Fibroblast of skin of right biceps (primary cell): ENCODE data around the gene OAS3.

Experiments
- DNase-seq: peaks from one replicate; pipeline ENCODE4 v3.0.0-alpha.2; 2013

The OAS3 gene

GRCh38 chr12:112962561-112962960, 24.3 kb downstream of the OAS3 start:
- no peak for DNase-seq

- no peak for DNase-seq
These were observed 25.1 kb downstream of the OAS3 start for GRCh38 chr12:112963227-112963861.

GRCh38 chr12:112964067-112964670, 25.9 kb downstream of the OAS3 start:
- no peak for DNase-seq

- no peak for DNase-seq
These were observed 26.6 kb downstream of the OAS3 start for GRCh38 chr12:112964915-112965314.

GRCh38 chr12:112965643-112966042, 27.4 kb downstream of the OAS3 start:
- no peak for DNase-seq

GRCh38 chr12:112967306-112967705, 29.0 kb downstream of the OAS3 start:
- no peak for DNase-seq

- DNase-seq = no peak
These were observed 29.6 kb downstream of the OAS3 start for GRCh38 chr12:112967858-112968257.

GRCh38 chr12:112969547-112970306, 31.5 kb downstream of the OAS3 start:
- no peak for DNase-seq

- no peak for DNase-seq
These were observed 32.1 kb downstream of the OAS3 start for GRCh38 chr12:112970391-112970790.

GRCh38 chr12:112971248-112971647, 33.0 kb downstream of the OAS3 start:
- DNase-seq = peak; percentile 32

GRCh38 chr12:112973011-112973735, 34.9 kb downstream of the OAS3 start:
- DNase-seq = peak; percentile 63

- DNase-seq = no peak
These were observed 35.6 kb downstream of the OAS3 start for GRCh38 chr12:112973818-112974231.

- no peak for DNase-seq
These were observed 36.6 kb downstream of the OAS3 start for GRCh38 chr12:112974904-112975303.

- DNase-seq = no peak
These were observed 38.9 kb downstream of the OAS3 start for GRCh38 chr12:112977139-112977538.

- DNase-seq = no peak
These were observed 39.4 kb downstream of the OAS3 start for GRCh38 chr12:112977641-112978040.

- peak; percentile 36 for DNase-seq
These were observed 40.1 kb downstream of the OAS3 start, which contains the start of gene OAS2 for GRCh38 chr12:112978163-112979040. OAS2 (plus strand) TSS chr12:112978519; CDS start chr12:112978609, 90 bp downstream.

- DNase-seq = no peak
These were observed 40.9 kb downstream of the OAS3 start for GRCh38 chr12:112979041-112979680.

- no peak for DNase-seq
These were observed 42.4 kb downstream of the OAS3 start for GRCh38 chr12:112980491-112981158.

GRCh38 chr12:112985642-112986290, 47.5 kb downstream of the OAS3 start:
- no peak for DNase-seq

GRCh38 chr12:112986291-112986800, 48.1 kb downstream of the OAS3 start:
- DNase-seq = no peak
